ENCODE data around the gene USP2. TPM values are rescaled to one million over a fixed set of nuclear protein-coding genes. Genes with fewer than 3 reads are reported as not detected.

Gene USP2
- total RNA-seq, 1 experiment from 2014 or later, result 5.7 TPM

DNA sequence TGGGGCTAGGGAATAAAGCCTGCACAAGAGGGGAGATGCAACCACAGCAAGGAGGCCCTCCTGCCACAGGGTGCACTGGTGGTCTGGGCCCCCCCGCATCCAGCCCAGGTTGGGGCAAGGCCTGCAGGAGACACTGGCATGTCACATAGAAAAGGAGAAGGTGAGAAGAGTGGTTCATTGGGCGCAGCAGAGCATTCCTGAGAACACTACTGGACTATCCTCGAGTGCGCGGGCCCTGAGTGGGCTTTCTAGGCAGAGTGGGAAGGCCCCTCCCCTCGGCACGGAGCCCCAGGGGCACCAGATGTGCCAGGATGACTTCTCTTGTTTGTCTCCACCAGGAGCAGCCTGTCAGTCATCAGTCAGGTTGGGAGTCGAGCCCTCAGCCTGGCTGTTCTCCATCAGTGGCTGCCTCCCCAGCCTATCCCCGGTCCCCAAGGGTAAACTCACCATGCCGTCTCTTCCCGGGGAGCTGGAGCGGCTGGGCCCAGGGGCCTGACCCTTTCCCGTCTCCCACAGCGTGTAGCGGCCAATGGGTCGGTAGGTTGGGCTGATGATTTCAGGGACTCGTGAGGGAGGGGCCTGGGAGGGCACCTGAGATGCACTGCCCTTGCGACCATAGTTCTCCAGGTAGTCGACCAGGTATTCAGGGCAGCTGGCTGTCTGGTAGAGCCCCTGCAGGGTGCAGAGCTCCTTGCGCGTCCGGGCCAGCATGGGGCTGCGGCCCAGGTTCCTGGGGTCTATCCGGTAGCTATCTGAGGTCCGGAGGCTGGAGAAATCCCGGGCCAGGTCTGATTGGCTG, 9.0 kb downstream of the USP2 start:
- no CpG with 5 or more reads among the region's 26 CpGs for WGBS (ENCODE audit: extremely low coverage, insufficient read length, low lambda C conversion rate)
- Histone ChIP-seq H4K8ac (replicated peaks; ENCODE audit: insufficient read length, low read depth, low read length) (no peak overlapping the region), H3K14ac (ENCODE audit: insufficient read depth, low read length) (no peak overlapping the region), H2AK5ac (ENCODE audit: insufficient read length, low read length) (no peak overlapping the region), H3K23me2 (ENCODE audit: insufficient read length, low read depth, low read length, poor library complexity, severe bottlenecking) (no peaks in the 10 kb centered on the region), H4K5ac (ENCODE audit: insufficient read length, low read depth, low read length) (no peak overlapping the region), H3K4me2 (ENCODE audit: insufficient read depth, insufficient read length, low read length) (no peak overlapping the region), H3K9me3 (ENCODE audit: control insufficient read depth, low read depth, low read length) (no peaks in the 10 kb centered on the region), H3K4ac (ENCODE audit: low read depth, low read length) (no peak overlapping the region), H4K91ac (ENCODE audit: insufficient read length, low read depth, low read length) (no peak overlapping the region), H3T11ph (ENCODE audit: low read length) (no peak overlapping the region), H3K56ac (ENCODE audit: insufficient read length, low read depth, low read length) (no peak overlapping the region), H3K4me1 (ENCODE audit: insufficient read depth, low read length) (peaks cover 2% of the 10 kb centered on the region; the same call in 1 of the 2 replicates), H3K23ac (ENCODE audit: insufficient read length, low read depth, low read length) (no peak overlapping the region), H2BK15ac (ENCODE audit: low read depth, low read length) (no peak overlapping the region), H3K27ac (ENCODE audit: insufficient read length, low read depth, low read length) (no peak overlapping the region), H3K9ac (ENCODE audit: extremely low read depth, insufficient read length, low read length) (no peak overlapping the region), H2BK5ac (ENCODE audit: insufficient read length, low read length) (no peak overlapping the region), H4K20me1 (ENCODE audit: control insufficient read depth, insufficient read depth, insufficient read length) (no peaks in the 10 kb centered on the region), H3K79me1 (ENCODE audit: insufficient read depth, low read depth, low read length, poor library complexity, severe bottlenecking) (no peaks in the 10 kb centered on the region), H3K18ac (ENCODE audit: insufficient read length, low read depth, low read length) (no peak overlapping the region), H3K79me2 (ENCODE audit: insufficient read depth, low read length) (no peaks in the 10 kb centered on the region), H2BK12ac (ENCODE audit: insufficient read length, low read depth, low read length) (no peak overlapping the region), H2BK120ac (ENCODE audit: low read depth, low read length, poor library complexity, severe bottlenecking) (no peak overlapping the region), H2AFZ (ENCODE audit: low read length) (no peak overlapping the region), H2BK20ac (ENCODE audit: low read depth, low read length, poor library complexity, severe bottlenecking) (no peak overlapping the region), H3K27me3 (ENCODE audit: insufficient read depth, low read length) (no peaks in the 10 kb centered on the region)
- no peaks in the 10 kb centered on the region for H3K9me3 Mint-ChIP-seq
- H3K27me3 Mint-ChIP-seq (ENCODE audit: low read depth), result peaks cover 18% of the 10 kb centered on the region
- peak; percentile 26 for DNase-seq
- TF ChIP-seq, protein P1, sequence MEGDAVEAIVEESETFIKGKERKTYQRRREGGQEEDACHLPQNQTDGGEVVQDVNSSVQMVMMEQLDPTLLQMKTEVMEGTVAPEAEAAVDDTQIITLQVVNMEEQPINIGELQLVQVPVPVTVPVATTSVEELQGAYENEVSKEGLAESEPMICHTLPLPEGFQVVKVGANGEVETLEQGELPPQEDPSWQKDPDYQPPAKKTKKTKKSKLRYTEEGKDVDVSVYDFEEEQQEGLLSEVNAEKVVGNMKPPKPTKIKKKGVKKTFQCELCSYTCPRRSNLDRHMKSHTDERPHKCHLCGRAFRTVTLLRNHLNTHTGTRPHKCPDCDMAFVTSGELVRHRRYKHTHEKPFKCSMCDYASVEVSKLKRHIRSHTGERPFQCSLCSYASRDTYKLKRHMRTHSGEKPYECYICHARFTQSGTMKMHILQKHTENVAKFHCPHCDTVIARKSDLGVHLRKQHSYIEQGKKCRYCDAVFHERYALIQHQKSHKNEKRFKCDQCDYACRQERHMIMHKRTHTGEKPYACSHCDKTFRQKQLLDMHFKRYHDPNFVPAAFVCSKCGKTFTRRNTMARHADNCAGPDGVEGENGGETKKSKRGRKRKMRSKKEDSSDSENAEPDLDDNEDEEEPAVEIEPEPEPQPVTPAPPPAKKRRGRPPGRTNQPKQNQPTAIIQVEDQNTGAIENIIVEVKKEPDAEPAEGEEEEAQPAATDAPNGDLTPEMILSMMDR (conservative IDR thresholded peaks at IDR 0.05), result no peak
- peaks cover 70 to 79% of the 10 kb centered on the region in 2 experiments for H3K4me1 Mint-ChIP-seq
- H3K36me3 Mint-ChIP-seq (ENCODE audit: insufficient read depth in 1 of 3, low read depth in 3 of 3), result peaks cover 0 to 3% (median 0%) of the 10 kb centered on the region in 3 experiments; a peak in 1 of 7 replicates
- H3K27ac Mint-ChIP-seq, result no peak overlapping the region; a peak in 1 of 7 replicates
- H3K4me3 Mint-ChIP-seq, result no peak overlapping the region
